Hepatocyte (in vitro differentiated cells): ENCODE measurements around the gene SRMS.

ENCODE experiments used
- CTCF ChIP-seq: fragments of 200-600 bp; sonication (generic); IDR thresholded peaks from 2 replicates; pipeline ENCODE4 v1.5.1; 2016; ENCODE audit warnings: antibody characterized with exemption, mild to moderate bottlenecking; ENCODE audit not compliant: poor library complexity
- EZH2 ChIP-seq: fragments of 200-600 bp; sonication (generic); IDR thresholded peaks from 2 replicates; pipeline ENCODE4 v1.6.1; 2016; ENCODE audit warnings: antibody characterized with exemption, mild to moderate bottlenecking, borderline replicate concordance
- EZH2phosphoT487 ChIP-seq: fragments of 200-600 bp; sonication (generic); IDR thresholded peaks from one replicate; pipeline ENCODE4 v1.6.1; 2018; ENCODE audit warnings: antibody characterized with exemption, mild to moderate bottlenecking, low read depth, moderate library complexity; ENCODE audit not compliant: unreplicated experiment, severe bottlenecking

- TF ChIP-seq CTCF (no peak), EZH2 (no peak), EZH2phosphoT487 (no peak)
These were observed 12.5 kb downstream of the SRMS start for GRCh38 chr20:63534831-63535651.
